HK-2 (cell line): ENCODE measurements around the gene NRAP.

Source experiments
- DNase-seq: peaks from one replicate; pipeline ENCODE4 v3.0.0-alpha.2; 2018; ENCODE audit not compliant: unreplicated experiment

The NRAP gene

GRCh38 chr10:113560071-113560470 is 103.8 kb downstream of the NRAP start:
- no peak for DNase-seq

- no peak for DNase-seq
These were observed 105.9 kb downstream of the NRAP start for GRCh38 chr10:113557903-113558321.

GRCh38 chr10:113557424-113557862 is 106.4 kb downstream of the NRAP start:
- no peak for DNase-seq

- DNase-seq, result no peak
These were observed 108.1 kb downstream of the NRAP start for GRCh38 chr10:113555751-113556150.

GRCh38 chr10:113555245-113555644 is 108.6 kb downstream of the NRAP start:
- no peak for DNase-seq

- DNase-seq, result no peak
These were observed 109.6 kb downstream of the NRAP start for GRCh38 chr10:113554214-113554613.

- no peak for DNase-seq
These were observed 110.7 kb downstream of the NRAP start for GRCh38 chr10:113553149-113553548.

- DNase-seq, result no peak
These were observed 111.1 kb downstream of the NRAP start, which contains the start of gene HABP2 for GRCh38 chr10:113552701-113553100. Gene HABP2 (plus strand): TSS chr10:113553053. CDS start chr10:113553122, 69 bp downstream.

- no peak for DNase-seq
These were observed 111.8 kb downstream of the NRAP start for GRCh38 chr10:113552014-113552413.

- no peak for DNase-seq
These were observed 113.5 kb downstream of the NRAP start for GRCh38 chr10:113550365-113550764.

- DNase-seq, result no peak
These were observed 114.0 kb downstream of the NRAP start for GRCh38 chr10:113549856-113550255.

- no peak for DNase-seq
These were observed 116.4 kb downstream of the NRAP start for GRCh38 chr10:113547426-113547825.

GRCh38 chr10:113544392-113544791 is 119.4 kb downstream of the NRAP start:
- DNase-seq, result no peak

- no peak for DNase-seq
These were observed 120.5 kb downstream of the NRAP start for GRCh38 chr10:113543107-113543955.

GRCh38 chr10:113541549-113541927 is 122.3 kb downstream of the NRAP start:
- no peak for DNase-seq

GRCh38 chr10:113540845-113541548 is 122.8 kb downstream of the NRAP start:
- no peak for DNase-seq

GRCh38 chr10:113539789-113540188 is 124.1 kb downstream of the NRAP start:
- peak; percentile 54 for DNase-seq
